Loucy (cell line): ENCODE results near the gene SMYD2.
"Not testable (repeated sequence)": the region's sequence is repeated elsewhere in the genome, so short reads cannot be mapped to it uniquely, and the experiment has no call there.

Experiments
- CTCF ChIP-seq: fragments of 200-600 bp; sonication (generic); conservative IDR thresholded peaks from 2 replicates; pipeline ENCODE4 v1.5.1; 2014; ENCODE audit warnings: mild to moderate bottlenecking, antibody characterized with exemption, low read length
- EZH2phosphoT487 ChIP-seq: fragments of 200-600 bp; IDR thresholded peaks from 2 replicates; pipeline ENCODE4 v1.6.1; 2018; ENCODE audit warnings: antibody characterized with exemption, mild to moderate bottlenecking, moderate library complexity, borderline replicate concordance

- not testable (repeated sequence) for TF ChIP-seq CTCF, EZH2phosphoT487
Measured at GRCh38 chr1:214275700-214276099, 5.3 kb upstream of the SMYD2 start.
